Measurements from ENCODE around the gene CACNA2D3.

Gene CACNA2D3

DNA sequence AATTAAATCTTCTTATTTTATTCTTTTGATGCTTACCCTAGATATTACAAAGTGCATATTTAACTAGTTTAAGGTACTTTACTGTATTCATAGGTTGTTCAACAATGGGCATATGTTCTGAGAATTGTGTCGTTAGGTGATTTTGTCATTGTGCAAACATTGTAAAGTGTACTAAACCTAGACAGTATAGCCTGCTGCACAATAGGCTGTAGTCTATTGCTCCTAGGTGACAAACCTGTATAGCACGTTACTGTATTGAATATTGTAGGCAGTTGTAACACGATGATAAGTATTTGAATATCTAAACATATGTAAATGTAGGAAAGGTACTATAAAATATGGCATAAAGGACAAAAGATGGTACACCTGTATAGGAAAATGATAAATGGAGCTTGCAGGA is 100.7 kb downstream of the CACNA2D3 start:
- peak; percentile 77 for DNase-seq

DNA sequence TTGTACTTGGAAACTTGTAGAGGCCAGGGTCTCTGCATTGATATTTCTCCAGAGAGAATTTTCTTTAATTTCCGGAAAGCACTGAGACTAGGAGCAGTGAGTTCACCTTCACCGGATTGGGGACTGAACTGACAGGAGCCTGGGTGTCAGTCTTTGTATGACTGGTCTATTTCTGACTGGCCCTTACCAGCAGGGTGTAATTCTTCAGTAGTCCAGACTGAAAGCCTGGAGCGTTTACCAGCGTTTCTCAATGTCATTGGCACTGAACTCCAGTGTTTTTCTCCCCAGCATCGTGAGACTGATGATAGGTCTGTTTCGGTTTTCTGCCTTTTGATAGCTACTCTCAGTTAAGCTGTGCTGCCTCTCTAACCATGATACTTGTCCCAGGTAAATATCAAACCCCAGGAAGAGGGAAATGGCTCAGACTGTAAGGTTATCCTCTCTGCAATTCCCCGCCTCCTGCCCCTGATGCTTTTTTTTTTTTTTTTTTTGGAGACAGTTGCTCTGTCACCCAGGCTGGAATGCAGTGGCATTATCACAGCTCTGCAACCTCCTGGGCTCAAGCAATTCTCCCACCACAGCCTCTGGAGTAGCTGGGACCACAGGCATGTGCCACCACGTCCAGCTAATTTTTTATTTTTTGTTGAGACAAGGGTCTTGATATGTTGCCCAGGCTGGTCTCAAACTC is 103.6 kb downstream of the CACNA2D3 start:
- no peak for DNase-seq

DNA sequence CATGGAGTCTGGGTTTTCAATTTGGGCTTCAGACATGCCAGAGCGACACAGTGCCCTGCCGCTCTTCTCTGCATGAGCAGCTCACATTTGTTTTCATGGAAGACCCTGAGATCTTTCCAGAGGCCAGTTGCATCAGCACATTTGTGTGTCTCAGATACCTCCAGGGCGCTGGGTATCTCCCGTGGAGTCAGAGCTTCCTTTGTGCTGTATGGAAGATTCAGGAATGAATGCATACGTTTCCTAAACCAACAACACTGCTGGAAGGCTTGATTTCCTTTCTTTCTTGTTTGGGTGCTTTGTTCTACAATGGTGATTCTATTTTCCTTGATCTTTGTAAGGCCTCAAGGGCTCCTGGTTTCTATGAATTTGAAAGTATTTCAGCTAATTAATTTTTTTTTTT is 106.5 kb downstream of the CACNA2D3 start:
- DNase-seq: no peak

GRCh38 chr3:54232618-54233017 is 110.3 kb downstream of the CACNA2D3 start:
- no peak for DNase-seq

DNA sequence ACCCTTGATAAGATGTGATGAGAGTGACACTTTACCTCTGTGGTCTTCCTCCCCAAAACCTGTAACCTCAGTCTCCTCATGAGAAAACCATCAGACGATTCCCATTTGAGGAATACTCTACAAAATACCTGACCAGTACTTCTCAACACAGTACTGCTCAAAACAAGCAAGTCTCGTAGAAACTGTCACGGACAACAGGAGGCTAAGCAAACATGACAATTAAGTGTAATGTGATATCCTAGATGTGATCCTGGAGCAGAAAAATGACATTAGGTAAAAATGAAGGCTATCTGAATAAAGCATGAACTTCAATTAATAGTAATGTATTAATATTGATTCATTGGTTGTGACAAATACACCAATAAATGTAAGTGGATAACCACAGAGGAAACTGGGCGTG is 113.6 kb downstream of the CACNA2D3 start:
- DNase-seq: peak; percentile 68

- no peak for DNase-seq
These were observed 114.8 kb downstream of the CACNA2D3 start for GRCh38 chr3:54237109-54237508.

- no peak for DNase-seq
These were observed 115.6 kb downstream of the CACNA2D3 start for GRCh38 chr3:54237788-54238502.

DNA sequence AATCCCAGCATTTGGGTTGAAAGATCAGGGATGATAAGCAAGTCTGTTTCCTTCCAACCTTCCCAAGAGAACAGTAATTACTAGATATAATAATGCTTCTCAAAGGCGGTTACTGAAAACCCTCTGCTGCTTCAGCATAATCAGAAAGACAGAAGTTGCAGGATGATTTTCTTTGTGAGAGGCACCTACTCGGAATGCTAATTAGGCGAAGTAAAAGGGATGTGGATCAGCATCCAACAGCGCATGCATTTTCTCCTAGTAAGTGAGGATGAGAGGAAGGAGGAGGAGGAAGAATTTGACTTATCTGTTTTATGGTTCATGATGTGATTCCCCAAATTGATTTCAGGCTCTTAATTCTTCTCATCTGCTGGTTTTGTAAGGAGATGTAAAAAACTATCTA is 118.0 kb downstream of the CACNA2D3 start:
- no peak for DNase-seq

DNA sequence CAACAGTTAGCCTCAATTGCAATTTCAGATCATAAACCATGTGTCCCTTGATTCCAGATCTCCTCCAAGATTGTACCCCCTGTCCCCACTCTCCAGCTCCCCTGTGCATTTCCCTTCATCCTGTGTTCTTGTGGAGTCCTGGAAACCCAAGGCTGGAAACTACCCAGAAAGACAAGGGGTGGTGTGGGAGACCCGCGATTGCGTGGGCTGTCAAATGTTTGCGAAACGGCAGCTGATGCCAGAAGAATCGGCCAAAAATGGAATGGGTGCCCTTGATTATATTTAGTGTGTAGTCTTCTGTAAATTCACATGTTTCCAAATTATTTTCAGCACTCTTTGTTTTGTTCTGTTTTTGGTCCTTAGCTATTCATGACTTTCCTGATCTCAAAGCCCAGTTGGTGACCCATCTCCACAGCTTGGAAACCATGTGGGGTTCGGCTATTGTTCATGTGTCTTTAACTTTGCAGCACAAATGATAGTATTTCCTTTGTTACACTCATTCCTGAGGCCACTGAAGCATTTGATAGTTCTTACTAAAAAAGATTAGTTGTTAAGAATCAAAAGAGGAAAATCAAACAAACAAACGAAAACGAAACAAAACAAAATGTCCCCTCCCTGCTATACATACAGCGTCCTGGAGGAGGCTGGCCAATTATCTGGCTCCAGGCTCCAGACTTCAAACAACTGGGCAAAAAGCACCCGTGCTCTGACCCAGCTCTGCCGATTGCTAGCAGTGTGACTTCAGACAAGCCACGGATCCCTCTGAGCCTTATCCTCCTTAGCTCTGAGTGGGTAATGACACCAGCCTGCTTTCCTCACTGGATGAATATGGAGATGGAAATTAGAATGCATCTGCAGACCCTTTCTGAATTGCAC is 120.9 kb downstream of the CACNA2D3 start:
- peak; percentile 57 for DNase-seq

DNA sequence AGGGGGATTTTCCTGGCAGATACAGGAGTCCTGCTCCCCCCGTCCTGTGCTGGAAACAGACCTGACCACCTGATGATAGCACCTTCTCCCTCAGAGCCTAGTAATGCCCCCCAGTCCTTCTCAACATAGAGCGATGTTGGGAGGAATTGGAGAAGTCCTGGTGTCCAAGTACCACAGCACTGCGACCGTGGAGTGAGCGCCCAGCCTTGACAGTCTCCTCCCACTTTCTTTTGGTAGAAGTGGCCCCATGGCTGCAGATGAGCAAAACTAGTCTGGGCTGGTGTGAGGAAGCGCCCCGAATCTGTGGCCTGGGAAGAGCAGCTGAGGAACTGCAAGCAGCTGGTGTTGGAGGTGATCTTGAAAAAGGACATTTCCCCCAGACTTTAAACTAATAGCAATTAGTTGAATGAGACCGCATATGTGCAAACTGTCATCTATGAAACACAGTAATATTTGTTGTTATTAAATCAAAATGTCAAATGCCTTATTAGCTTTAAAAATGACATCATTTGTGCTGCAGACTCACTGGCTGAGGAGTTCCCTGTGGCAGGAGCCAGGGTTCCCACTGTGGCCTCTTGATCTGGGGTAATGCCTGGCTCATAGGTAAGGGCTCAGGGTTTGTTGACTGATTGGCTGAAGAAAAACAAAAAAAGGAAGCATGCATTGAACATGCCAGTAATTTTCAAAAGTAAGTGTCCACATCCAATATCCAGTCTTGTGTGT is 121.8 kb downstream of the CACNA2D3 start:
- no peak for DNase-seq

GRCh38 chr3:54251705-54252104 is 129.4 kb downstream of the CACNA2D3 start:
- DNase-seq: no peak

- DNase-seq: no peak
These were observed 134.9 kb downstream of the CACNA2D3 start for GRCh38 chr3:54257125-54257720.

DNA sequence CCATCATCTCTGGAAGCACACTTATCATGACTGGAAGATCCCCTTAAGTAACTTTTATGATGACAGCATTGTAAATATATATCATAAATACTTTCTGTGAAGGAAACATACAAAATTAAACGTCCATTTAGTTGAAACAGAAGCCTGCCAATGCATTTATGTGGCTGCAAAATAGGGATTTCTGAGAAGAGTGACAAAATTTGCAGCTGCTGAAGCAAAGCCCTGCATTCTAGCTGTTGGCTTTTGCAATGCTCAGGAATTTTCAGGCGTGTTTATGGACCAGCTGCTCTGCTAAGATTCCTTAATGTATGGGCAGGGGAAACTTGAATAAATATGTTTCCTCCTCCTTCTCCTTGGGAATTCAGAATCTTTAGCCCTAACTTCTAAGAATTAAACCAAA is 137.3 kb downstream of the CACNA2D3 start:
- no peak for DNase-seq

GRCh38 chr3:54261141-54261540 is 138.8 kb downstream of the CACNA2D3 start:
- DNase-seq: no peak

GRCh38 chr3:54262541-54262940 is 140.2 kb downstream of the CACNA2D3 start:
- DNase-seq: no peak

GRCh38 chr3:54262946-54263345 is 140.6 kb downstream of the CACNA2D3 start:
- no peak for DNase-seq

- DNase-seq: no peak
These were observed 141.7 kb downstream of the CACNA2D3 start for GRCh38 chr3:54264050-54264449.

- no peak for DNase-seq
These were observed 148.6 kb downstream of the CACNA2D3 start for GRCh38 chr3:54270816-54271526.

GRCh38 chr3:54273791-54274190 is 151.4 kb downstream of the CACNA2D3 start:
- no peak for DNase-seq

GRCh38 chr3:54274607-54275006 is 152.3 kb downstream of the CACNA2D3 start:
- no peak for DNase-seq

DNA sequence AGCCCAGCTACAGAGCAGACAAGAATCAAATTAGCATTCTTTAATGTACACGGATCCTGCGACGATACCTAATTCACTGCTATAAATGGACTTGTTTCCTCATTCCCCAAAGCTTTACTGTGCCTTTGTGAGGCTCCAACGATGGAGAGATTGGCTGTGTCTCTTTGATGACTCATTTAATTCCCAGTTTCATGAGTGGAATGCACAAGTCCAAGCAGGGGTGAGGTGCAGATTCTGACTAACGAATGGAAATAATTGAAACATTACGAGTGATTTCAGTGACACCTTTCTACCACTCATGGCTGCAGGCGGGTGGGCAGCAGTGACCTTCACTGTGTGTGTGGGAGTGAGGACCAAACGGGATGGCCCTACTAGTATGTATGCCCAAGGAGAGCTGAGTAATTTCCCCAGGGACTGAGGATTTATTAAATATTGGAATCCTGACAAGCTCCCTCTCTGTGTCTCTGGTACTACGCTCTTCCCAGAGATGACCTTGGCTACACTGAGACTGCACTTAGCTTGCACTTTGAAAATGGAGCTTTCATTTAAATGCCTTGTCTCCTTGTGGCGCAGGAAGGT is 156.7 kb downstream of the CACNA2D3 start:
- no peak for DNase-seq

- DNase-seq: no peak
These were observed 161.1 kb downstream of the CACNA2D3 start for GRCh38 chr3:54283470-54283869.
